B cell (primary cell): Measurements from ENCODE around the gene GATA3.

ENCODE experiments used
- EZH2 ChIP-seq: IDR thresholded peaks from 2 replicates; pipeline ENCODE4 v1.6.1; 2012; ENCODE audit warnings: borderline replicate concordance, low read depth, mild to moderate bottlenecking, moderate library complexity, low read length; ENCODE audit not compliant: insufficient read depth, poor library complexity, severe bottlenecking
- TF ChIP-seq, protein P1 (sequence below): fragments of 200-600 bp; IDR thresholded peaks from one replicate; pipeline ENCODE4 v1.8.0; 2022; ENCODE audit warnings: antibody characterized with exemption, mild to moderate bottlenecking

DNA sequence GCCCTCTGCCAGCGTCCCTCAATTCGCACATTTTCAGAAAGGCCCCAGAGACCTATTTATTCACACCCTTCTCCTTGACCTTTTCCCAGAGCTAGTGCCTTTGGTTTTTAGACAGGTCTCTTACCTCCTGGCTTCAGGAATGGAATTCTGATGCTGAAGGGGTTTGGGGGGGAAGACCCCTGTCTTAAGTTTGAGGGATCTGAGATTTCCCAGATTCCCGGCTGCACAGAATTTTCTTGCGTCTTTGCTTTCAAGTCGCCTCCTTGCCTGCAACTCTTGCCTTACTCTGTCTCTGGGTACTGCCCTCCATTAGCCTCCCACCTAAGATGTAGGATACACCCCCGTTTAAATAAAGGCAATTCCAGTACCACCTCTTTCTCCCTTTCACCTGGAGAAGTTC lies 1.9 kb downstream of the GATA3 start:
- TF ChIP-seq, protein P1, sequence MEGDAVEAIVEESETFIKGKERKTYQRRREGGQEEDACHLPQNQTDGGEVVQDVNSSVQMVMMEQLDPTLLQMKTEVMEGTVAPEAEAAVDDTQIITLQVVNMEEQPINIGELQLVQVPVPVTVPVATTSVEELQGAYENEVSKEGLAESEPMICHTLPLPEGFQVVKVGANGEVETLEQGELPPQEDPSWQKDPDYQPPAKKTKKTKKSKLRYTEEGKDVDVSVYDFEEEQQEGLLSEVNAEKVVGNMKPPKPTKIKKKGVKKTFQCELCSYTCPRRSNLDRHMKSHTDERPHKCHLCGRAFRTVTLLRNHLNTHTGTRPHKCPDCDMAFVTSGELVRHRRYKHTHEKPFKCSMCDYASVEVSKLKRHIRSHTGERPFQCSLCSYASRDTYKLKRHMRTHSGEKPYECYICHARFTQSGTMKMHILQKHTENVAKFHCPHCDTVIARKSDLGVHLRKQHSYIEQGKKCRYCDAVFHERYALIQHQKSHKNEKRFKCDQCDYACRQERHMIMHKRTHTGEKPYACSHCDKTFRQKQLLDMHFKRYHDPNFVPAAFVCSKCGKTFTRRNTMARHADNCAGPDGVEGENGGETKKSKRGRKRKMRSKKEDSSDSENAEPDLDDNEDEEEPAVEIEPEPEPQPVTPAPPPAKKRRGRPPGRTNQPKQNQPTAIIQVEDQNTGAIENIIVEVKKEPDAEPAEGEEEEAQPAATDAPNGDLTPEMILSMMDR, result no peak
- no peak for TF ChIP-seq EZH2
